OCI-LY7 (cell line): ENCODE results near the gene PSPC1. TPM values are rescaled to one million over a fixed set of nuclear protein-coding genes. Genes with fewer than 3 reads are reported as not detected.

ENCODE experiments used
- BruUV-seq: library from RNA; stranded (reverse); fragments of 400-500 nt; replicated peaks from 2 replicates; lab custom pipeline; 2021; lab: Mats Ljungman, UMichigan
- CTCF ChIA-PET: fragments of 300-600 bp; sonication (Branson Sonifier 250); formaldehyde crosslinking; loops from one replicate; lab custom pipeline; 2022; ENCODE audit warnings: antibody characterized with exemption; ENCODE audit not compliant: unreplicated experiment; lab: Charles Lee
- POLR2A ChIA-PET: fragments of 300-600 bp; sonication (Branson Sonifier 250); formaldehyde crosslinking; loops from one replicate; lab custom pipeline; 2022; ENCODE audit warnings: antibody characterized with exemption; lab: Charles Lee
- DNase-seq: peaks from one replicate; pipeline ENCODE4 v3.0.0-alpha.2; 2015; ENCODE audit warnings: low spot score
- H2AFZ ChIP-seq: fragments of 200-600 bp; sonication (generic), shearing (Covaris generic); 2 replicates; pipeline ENCODE4 v1.6.1; 2014; ENCODE audit warnings: mild to moderate bottlenecking, antibody characterized with exemption, low read length, moderate library complexity
- H3K27ac ChIP-seq: fragments of 200-600 bp; sonication (generic); 2 replicates; pipeline ENCODE4 v1.5.1; 2014; ENCODE audit warnings: mixed run types, low read depth, mild to moderate bottlenecking, moderate library complexity, low read length, inconsistent platforms; ENCODE audit not compliant: poor library complexity, severe bottlenecking
- H3K36me3 ChIP-seq: fragments of 200-600 bp; sonication (generic); 2 replicates; pipeline ENCODE4 v1.6.1; 2014; ENCODE audit warnings: mild to moderate bottlenecking, antibody characterized with exemption, low read length, moderate library complexity, mixed read lengths; ENCODE audit not compliant: insufficient read depth
- H3K4me1 ChIP-seq: fragments of 200-600 bp; sonication (generic); 2 replicates; pipeline ENCODE4 v1.5.1; 2014; ENCODE audit warnings: mild to moderate bottlenecking, low read length; ENCODE audit not compliant: insufficient read depth, poor library complexity, severe bottlenecking
- H3K4me2 ChIP-seq: fragments of 200-600 bp; sonication (generic); 2 replicates; pipeline ENCODE4 v1.6.1; 2014; ENCODE audit warnings: mild to moderate bottlenecking, low read length
- H3K4me3 ChIP-seq: fragments of 200-600 bp; sonication (generic); 2 replicates; pipeline ENCODE4 v1.5.1; 2014; ENCODE audit warnings: mild to moderate bottlenecking, low read depth, low read length; ENCODE audit not compliant: poor library complexity, severe bottlenecking
- H3K79me2 ChIP-seq: fragments of 200-600 bp; sonication (generic); 2 replicates; pipeline ENCODE4 v1.6.1; 2016; ENCODE audit warnings: low read depth, mild to moderate bottlenecking, low read length, moderate library complexity, mixed read lengths; ENCODE audit not compliant: insufficient read depth
- H3K9me2 ChIP-seq: fragments of 200-600 bp; sonication (generic); 2 replicates; pipeline ENCODE4 v1.6.1; 2016; ENCODE audit warnings: mild to moderate bottlenecking, low read length, mixed read lengths; ENCODE audit not compliant: insufficient read depth
- H3K9me3 ChIP-seq: fragments of 200-600 bp; sonication (generic); 2 replicates; pipeline ENCODE4 v1.6.1; 2014; ENCODE audit warnings: mild to moderate bottlenecking, mixed run types, low read length, mixed read lengths
- H4K20me1 ChIP-seq: fragments of 200-600 bp; sonication (generic); 2 replicates; pipeline ENCODE4 v1.6.1; 2014; ENCODE audit warnings: mild to moderate bottlenecking, antibody characterized with exemption, low read length, moderate library complexity, mixed read lengths; ENCODE audit not compliant: insufficient read depth
- EZH2phosphoT487 ChIP-seq: fragments of 200-600 bp; sonication (generic); IDR thresholded peaks from 2 replicates; pipeline ENCODE4 v1.6.1; 2018; ENCODE audit warnings: low read depth, borderline replicate concordance, mild to moderate bottlenecking, mixed run types, antibody characterized with exemption, low read length, moderate library complexity, mixed read lengths
- intact Hi-C: fragments of 100-400 bp; cut with micrococcal nuclease; formaldehyde crosslinking; loops from one replicate; pipeline ENCODE4 v1.10.0; 2022; ENCODE audit not compliant: unreplicated experiment
- total RNA-seq, 2 experiments: library from RNA; depleted of rRNA in 1 of 2; stranded (reverse); fragments of >200 nt in 1 of 2; shearing (Covaris generic) in 1 of 2; gene quantifications; 2 replicates each; pipeline ENCODE4 v1.2.3, GENCODE V29; 2014 to 2022
- TF ChIP-seq, protein P1 (sequence below): fragments of 200-600 bp; sonication (generic); conservative IDR thresholded peaks from 2 replicates; pipeline ENCODE4 v1.5.1; 2014; ENCODE audit warnings: mild to moderate bottlenecking, antibody characterized with exemption, low read length, moderate library complexity, mixed read lengths

PSPC1 gene
- total RNA-seq, 2 experiments from 2014 or later, result 91.5 to 115 TPM

DNA sequence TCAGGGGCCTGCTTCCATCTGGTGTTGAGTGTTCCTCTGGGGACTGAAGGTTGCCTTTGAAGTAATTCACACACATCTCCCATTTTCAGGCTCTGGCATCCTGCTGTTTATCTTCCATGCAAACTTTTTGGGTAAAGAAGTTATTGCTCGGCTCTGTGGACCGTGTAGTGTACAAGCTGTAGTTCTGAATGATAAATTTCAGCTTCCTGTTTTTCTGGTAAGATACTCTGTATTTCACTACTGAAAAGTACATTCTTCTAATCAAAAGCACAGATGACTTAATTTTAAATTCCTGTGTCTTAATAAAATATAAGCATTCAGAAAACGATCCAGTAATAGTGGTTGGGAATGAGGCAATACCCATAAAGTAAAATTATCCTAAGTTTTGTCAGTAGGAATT, 112.6 kb downstream of the PSPC1 start:
- Histone ChIP-seq H3K36me3 (peaks cover 93% of the 10 kb centered on the region), H3K4me3 (no peak overlapping the region), H3K79me2 (no peaks in the 10 kb centered on the region), H3K9me3 (no peaks in the 10 kb centered on the region), H2AFZ (no peak overlapping the region), H3K9me2 (no peaks in the 10 kb centered on the region), H4K20me1 (no peaks in the 10 kb centered on the region), H3K4me2 (no peak overlapping the region), H3K4me1 (no peaks in the 10 kb centered on the region), H3K27ac (no peak overlapping the region)
- BruUV-seq, result no TSS peak
- TF ChIP-seq, protein P1, sequence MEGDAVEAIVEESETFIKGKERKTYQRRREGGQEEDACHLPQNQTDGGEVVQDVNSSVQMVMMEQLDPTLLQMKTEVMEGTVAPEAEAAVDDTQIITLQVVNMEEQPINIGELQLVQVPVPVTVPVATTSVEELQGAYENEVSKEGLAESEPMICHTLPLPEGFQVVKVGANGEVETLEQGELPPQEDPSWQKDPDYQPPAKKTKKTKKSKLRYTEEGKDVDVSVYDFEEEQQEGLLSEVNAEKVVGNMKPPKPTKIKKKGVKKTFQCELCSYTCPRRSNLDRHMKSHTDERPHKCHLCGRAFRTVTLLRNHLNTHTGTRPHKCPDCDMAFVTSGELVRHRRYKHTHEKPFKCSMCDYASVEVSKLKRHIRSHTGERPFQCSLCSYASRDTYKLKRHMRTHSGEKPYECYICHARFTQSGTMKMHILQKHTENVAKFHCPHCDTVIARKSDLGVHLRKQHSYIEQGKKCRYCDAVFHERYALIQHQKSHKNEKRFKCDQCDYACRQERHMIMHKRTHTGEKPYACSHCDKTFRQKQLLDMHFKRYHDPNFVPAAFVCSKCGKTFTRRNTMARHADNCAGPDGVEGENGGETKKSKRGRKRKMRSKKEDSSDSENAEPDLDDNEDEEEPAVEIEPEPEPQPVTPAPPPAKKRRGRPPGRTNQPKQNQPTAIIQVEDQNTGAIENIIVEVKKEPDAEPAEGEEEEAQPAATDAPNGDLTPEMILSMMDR, result no peak
- TF ChIP-seq EZH2phosphoT487, result no peak
- CTCF ChIA-PET, result no interaction called here
- intact Hi-C loops, result no loop called here
- POLR2A ChIA-PET, result no interaction called here
- no peak for DNase-seq

DNA sequence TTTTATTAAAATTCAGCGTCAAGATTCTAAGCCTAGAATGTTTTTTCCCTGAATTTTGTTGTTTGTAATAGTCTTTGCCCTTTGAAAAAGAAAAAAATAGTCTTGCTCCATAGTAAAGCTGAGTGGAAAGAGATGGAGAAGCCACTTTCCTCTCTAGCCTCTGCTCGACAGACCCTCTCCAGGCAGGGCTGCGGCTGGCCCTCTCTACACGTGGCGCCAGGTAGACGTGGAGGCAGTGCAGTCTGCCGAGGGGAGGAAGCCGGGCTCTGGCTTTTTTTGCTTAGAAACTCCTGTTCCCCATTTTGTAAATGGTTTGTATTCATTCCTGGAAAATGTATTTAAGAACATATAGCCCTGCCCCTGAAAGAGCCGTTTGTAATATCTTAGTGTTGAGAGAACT, 114.0 kb downstream of the PSPC1 start:
- ChIA-PET CTCF (no interaction called here), POLR2A (interaction anchor here (0.8 kb wide), 1 partner anchor 164 kb away, joined by 3 read pairs; no protein-coding TSS in a partner anchor)
- no peak for TF ChIP-seq EZH2phosphoT487
- TF ChIP-seq, protein P1, result no peak
- no peak overlapping the region for H2AFZ ChIP-seq
- H3K9me3 ChIP-seq, result no peaks in the 10 kb centered on the region
- no peaks in the 10 kb centered on the region for H3K9me2 ChIP-seq
- no peak for DNase-seq
- H3K27ac ChIP-seq, result no peak overlapping the region
- H3K4me1 ChIP-seq, result no peaks in the 10 kb centered on the region
- BruUV-seq, result no TSS peak
- H4K20me1 ChIP-seq, result no peaks in the 10 kb centered on the region
- H3K4me2 ChIP-seq, result no peak overlapping the region
- H3K79me2 ChIP-seq, result no peaks in the 10 kb centered on the region
- H3K4me3 ChIP-seq, result no peak overlapping the region
- intact Hi-C loops, result no loop called here
- H3K36me3 ChIP-seq, result peaks cover 93% of the 10 kb centered on the region

DNA sequence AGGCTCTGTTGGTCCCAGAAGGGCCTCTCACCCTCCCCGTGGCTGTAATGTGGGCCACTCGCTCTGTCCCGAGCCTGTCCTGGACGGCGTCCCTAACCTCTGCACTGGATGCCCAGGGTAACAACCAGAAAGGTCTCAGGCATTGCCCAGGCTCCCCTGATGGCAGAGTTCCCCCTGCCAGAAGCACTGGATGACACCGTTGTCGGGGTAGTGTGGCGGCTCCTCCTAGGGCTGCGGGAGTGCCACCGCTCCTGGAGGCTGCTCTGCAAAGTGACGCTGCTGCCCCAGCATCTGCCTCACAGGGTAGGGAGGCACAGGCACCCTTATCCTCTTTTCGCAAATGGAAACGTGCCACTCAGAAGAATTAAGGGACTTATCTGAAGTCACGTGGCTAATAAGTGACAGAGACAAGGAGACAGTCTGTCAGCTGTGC, 117.3 kb downstream of the PSPC1 start:
- Histone ChIP-seq H3K9me3 (no peaks in the 10 kb centered on the region), H2AFZ (no peak overlapping the region), H3K4me2 (no peak overlapping the region), H3K36me3 (peaks cover 91% of the 10 kb centered on the region), H3K79me2 (no peaks in the 10 kb centered on the region), H4K20me1 (no peaks in the 10 kb centered on the region), H3K27ac (no peak overlapping the region), H3K4me1 (no peaks in the 10 kb centered on the region), H3K4me3 (no peak overlapping the region), H3K9me2 (no peaks in the 10 kb centered on the region)
- TF ChIP-seq, protein P1, result no peak
- no peak for TF ChIP-seq EZH2phosphoT487
- ChIA-PET POLR2A (no interaction called here), CTCF (no interaction called here)
- intact Hi-C loops, result no loop called here
- no TSS peak for BruUV-seq
- no peak for DNase-seq
